ENCODE measurements around the gene OR52D1. TPM values are rescaled to one million over a fixed set of nuclear protein-coding genes. Genes with fewer than 3 reads are reported as not detected.

OR52D1 gene
- total RNA-seq, 2 donors from 2014 or later, result not detected

GRCh38 chr11:5536482-5536881 is 48.0 kb downstream of the OR52D1 start:
- H3K4me3 ChIP-seq (ENCODE audit: low read length), result no peak overlapping the region
- DNase-seq, result no peak
- no peaks in the 10 kb centered on the region for H3K36me3 Mint-ChIP-seq (ENCODE audit: low read depth)
- H3K27me3 ChIP-seq (ENCODE audit: control insufficient read depth, insufficient read depth, low read length, poor library complexity, severe bottlenecking), result no peaks in the 10 kb centered on the region
- no peak overlapping the region for H3K27ac Mint-ChIP-seq
- no peaks in the 10 kb centered on the region for H3K9me3 Mint-ChIP-seq
- no peak overlapping the region for H3K27ac ChIP-seq (ENCODE audit: low read depth, low read length)
- no peaks in the 10 kb centered on the region for H3K4me1 Mint-ChIP-seq
- no peak overlapping the region for H3K9ac ChIP-seq (ENCODE audit: extremely low read depth, low read length, poor library complexity, severe bottlenecking)
- H3K4me3 Mint-ChIP-seq, result no peak overlapping the region
- H3K36me3 ChIP-seq (ENCODE audit: control insufficient read depth, insufficient read depth, low read length), result no peaks in the 10 kb centered on the region
- TF ChIP-seq CTCF (conservative IDR thresholded peaks at IDR 0.05), result no peak
- peaks cover 1% of the 10 kb centered on the region for H3K27me3 Mint-ChIP-seq (ENCODE audit: insufficient read depth)
- peaks cover under 1% of the 10 kb centered on the region for H3K4me1 ChIP-seq (ENCODE audit: control insufficient read depth, insufficient read depth, low read length)
- no peaks in the 10 kb centered on the region for H3K9me3 ChIP-seq (ENCODE audit: control insufficient read depth, low read length)

Other genes with a start within 250 kb of the OR52D1 start
- gene HBG1, start 238.8 kb upstream of the OR52D1 start, total RNA-seq, result not detected
- gene HBG2, start 233.9 kb upstream of the OR52D1 start, total RNA-seq, result under 1 TPM; 0.59 to 0.62 TPM
- gene HBE1, start 218.7 kb upstream of the OR52D1 start, total RNA-seq, result 1 to 10 TPM in 1 of 2 donors, under 1 TPM in 1; 0.81 to 6.1 TPM
- gene OR51B4, start 186.7 kb upstream of the OR52D1 start, total RNA-seq, result not detected
- gene OR51B2, start 164.4 kb upstream of the OR52D1 start, total RNA-seq, result under 1 TPM in 1 of 2 donors, not detected in 1; 0.51 TPM
- 1 to 10 TPM in 1 of 2 donors, under 1 TPM in 1; 0.93 to 1.8 TPM for gene OR51B5, start 145.2 kb upstream of the OR52D1 start, total RNA-seq
- gene OR51B6, start 137.2 kb upstream of the OR52D1 start, total RNA-seq, result under 1 TPM in 1 of 2 donors, not detected in 1; 0.29 TPM
- 1 to 10 TPM in 1 of 2 donors, under 1 TPM in 1; 0.55 to 1.1 TPM for gene OR51M1, start 104.9 kb upstream of the OR52D1 start, total RNA-seq
- gene OR51Q1, start 66.6 kb upstream of the OR52D1 start, total RNA-seq, result 1 to 10 TPM in 1 of 2 donors, under 1 TPM in 1; 0.24 to 1.6 TPM
- gene OR51I1, start 47.2 kb upstream of the OR52D1 start, total RNA-seq, result not detected
- not detected for gene OR51I2, start 39.4 kb upstream of the OR52D1 start, total RNA-seq
- under 1 TPM in 1 of 2 donors, not detected in 1; 0.24 TPM for gene UBQLN3, start 21.3 kb downstream of the OR52D1 start, total RNA-seq
- under 1 TPM; 0.20 to 0.26 TPM for gene UBQLNL, start 28.0 kb downstream of the OR52D1 start, total RNA-seq
- gene OR52H1, start 59.9 kb downstream of the OR52D1 start, total RNA-seq, result not detected
- gene OR52B6, start 92.2 kb downstream of the OR52D1 start, total RNA-seq, result not detected
- gene TRIM6, start 108.0 kb downstream of the OR52D1 start, total RNA-seq, result 10 to 100 TPM; 17.4 to 26.1 TPM
- gene TRIM34, start 136.3 kb downstream of the OR52D1 start, total RNA-seq, result 1 to 10 TPM in 1 of 2 donors, under 1 TPM in 1; 0.68 to 1.2 TPM
- gene TRIM5, start 196.4 kb downstream of the OR52D1 start, total RNA-seq, result 10 to 100 TPM; 16.0 to 21.4 TPM
- 1 to 10 TPM; 1.1 to 3.1 TPM for gene TRIM22, start 201.1 kb downstream of the OR52D1 start, total RNA-seq
- not detected for gene OR56B1, start 247.8 kb downstream of the OR52D1 start, total RNA-seq